CD4-positive, alpha-beta T cell treated with Interleukin-1 beta for 1 hour (primary cell): ENCODE measurements around the gene PRR7.
"Not testable (repeated sequence)": the region's sequence is repeated elsewhere in the genome, so short reads cannot be mapped to it uniquely, and the experiment has no call there.

Experiments used
- DNase-seq, 2 donors: peaks; one replicate each; pipeline ENCODE4 v3.0.0-alpha.2; 2020 to 2022

Gene PRR7, protein sequence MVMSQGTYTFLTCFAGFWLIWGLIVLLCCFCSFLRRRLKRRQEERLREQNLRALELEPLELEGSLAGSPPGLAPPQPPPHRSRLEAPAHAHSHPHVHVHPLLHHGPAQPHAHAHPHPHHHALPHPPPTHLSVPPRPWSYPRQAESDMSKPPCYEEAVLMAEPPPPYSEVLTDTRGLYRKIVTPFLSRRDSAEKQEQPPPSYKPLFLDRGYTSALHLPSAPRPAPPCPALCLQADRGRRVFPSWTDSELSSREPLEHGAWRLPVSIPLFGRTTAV

DNA sequence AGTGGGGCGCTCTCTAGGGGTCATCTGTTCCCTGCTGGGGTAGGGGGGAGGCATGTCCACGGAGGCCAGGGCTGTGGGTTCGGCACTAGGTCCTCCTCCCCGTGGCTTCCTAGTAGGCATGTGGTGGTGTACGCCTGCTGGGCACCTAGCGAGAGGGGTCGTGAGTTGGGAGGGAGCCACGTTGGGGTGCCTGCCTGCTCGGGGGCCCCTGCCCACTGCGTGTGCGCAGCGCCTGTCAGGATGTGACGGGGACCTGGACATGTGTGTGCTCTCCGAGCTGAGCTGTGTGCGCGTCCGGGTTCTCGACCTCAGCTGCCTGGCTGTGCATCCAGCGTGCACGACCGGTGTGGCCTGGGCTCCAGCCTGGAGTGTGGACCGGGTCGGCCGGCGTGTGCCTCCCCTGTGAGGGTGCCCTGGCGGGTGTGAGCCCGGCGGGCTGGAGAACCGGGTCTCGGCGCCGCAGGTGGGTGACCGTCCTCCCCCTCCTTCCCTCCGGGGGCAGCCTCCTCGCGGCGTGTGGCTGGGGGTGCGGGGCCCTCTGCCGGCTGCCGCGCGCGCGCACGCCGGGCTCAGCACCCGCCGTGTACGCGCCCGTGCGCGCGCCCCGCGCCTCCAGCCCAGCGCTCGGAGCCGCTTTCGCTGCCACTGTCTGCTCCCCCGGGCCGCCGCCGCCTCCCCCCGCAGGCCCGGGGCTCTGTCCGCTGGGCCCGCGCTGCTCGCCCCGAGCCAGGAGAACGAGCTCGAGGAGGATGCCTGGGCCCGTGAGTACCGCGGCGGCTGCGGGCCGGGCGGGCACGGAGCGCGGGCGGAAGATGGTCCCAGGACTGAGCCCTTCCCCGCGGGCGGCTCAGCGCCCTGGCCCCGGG, at the start of gene PRR7:
PRR7 (plus strand) TSS at position 615 of the 866 bp plus-strand sequence. CDS start 8,254 bp downstream, outside the sequence.
- peak; percentile 79 to 81 for DNase-seq

DNA sequence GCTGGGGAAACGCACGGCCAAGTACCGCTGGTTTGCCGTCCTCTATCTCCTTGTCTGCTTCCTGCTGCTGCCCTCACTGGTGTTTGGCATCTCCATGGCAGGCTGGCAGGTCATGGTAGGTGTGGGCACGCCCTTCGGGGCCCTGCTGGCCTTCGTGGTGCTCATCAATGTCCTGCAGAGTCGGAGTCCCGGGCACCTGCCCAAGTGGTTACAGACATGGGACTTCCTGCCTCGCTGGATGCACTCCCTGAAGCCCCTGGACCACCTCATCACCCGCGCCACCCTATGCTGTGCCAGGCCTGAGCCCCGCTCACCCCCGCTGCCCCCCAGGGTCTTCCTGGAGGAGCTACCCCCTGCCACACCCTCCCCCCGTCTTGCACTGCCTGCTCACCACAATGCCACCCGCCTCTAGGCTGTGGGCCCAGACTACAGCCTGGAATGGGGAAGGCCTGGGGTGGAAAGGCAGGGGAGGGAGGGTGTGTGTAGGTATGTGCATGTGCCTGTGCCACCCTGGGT, 48.7 kb upstream of the PRR7 start:
- no peak for DNase-seq

DNA sequence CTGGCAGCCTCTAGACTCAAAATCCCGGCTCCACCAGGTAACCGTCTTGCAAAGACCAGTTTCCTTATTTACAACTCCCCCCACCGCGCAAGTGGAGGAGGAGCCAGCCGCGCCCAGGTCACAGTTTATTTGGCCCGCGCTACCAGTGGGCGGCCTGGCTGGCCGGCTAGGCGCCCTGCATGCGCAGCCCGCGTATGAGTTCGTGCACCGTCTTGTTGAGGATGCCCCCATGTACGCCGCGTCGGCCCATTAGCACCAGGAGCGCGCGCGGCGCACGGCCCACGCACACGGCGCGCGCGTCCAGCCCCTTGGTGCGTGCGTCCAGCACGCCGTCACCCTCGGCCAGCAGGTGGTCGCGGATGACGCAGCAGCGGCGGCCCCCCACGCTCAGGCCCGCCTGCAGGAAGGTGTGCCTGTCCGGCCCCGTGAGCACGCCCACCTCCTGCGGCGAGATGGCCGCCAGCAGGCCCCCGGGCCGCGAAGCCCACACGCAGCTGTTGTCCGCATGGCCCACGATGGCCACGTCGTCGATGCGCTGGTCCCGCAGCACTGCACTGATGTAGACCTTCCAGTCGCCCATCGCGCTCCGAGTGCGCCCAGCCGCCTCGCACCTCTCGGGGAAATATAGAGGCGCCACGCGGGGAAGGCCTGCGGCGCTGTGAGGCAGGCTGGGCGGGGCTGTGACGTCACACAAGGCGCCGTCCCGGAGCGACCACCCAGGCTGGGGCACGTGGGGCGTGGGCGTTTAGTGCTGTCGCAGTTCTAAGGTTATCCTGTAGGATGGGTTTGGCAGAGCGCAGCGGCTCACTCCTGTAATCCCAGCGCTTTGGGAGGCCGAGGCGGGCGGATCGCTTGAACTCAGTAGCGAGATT, 46.4 kb upstream of the PRR7 start, which contains the start of gene PFN3:
PFN3 (minus strand) TSS at position 665 of the 872 bp plus-strand sequence; CDS start at position 580, 85 bp downstream.
- no peak for DNase-seq

DNA sequence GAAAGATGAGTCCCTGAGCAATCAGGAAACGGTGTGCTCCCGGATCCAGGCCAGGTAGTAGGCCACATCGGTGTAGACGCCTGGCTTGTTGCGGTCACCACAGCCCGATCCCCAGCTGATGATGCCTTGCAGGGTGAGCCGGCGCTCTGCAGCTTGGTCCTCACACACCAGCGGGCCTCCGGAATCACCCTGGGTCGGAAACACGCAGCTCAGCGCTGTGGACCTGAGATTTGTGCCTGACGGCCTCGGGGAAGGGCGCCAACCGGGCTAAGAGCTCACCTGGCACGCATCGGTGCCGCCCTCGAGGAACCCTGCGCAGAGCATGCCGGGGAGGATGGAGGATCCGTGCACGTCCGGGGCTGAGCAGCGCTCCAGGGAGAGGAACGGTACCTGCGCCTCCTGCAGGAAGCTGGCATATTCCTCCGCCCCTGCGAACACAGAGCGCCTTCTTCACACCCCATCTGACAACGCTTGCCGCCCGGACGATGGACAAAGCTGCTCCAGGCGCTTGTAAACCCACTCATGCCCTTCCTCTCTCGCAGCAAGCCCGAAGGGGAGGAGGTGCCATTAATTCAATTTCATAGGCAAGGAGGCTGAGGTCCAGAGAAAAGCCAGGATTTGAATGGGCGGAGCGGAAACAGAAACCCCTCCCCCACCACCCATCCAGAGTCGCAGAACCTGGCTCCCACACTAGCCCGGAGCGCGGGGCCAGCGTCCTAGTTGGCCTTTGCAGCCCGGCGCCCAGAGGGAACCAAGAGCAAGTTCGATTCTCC, 44.2 kb upstream of the PRR7 start:
- peak; percentile 68 to 74 for DNase-seq

DNA sequence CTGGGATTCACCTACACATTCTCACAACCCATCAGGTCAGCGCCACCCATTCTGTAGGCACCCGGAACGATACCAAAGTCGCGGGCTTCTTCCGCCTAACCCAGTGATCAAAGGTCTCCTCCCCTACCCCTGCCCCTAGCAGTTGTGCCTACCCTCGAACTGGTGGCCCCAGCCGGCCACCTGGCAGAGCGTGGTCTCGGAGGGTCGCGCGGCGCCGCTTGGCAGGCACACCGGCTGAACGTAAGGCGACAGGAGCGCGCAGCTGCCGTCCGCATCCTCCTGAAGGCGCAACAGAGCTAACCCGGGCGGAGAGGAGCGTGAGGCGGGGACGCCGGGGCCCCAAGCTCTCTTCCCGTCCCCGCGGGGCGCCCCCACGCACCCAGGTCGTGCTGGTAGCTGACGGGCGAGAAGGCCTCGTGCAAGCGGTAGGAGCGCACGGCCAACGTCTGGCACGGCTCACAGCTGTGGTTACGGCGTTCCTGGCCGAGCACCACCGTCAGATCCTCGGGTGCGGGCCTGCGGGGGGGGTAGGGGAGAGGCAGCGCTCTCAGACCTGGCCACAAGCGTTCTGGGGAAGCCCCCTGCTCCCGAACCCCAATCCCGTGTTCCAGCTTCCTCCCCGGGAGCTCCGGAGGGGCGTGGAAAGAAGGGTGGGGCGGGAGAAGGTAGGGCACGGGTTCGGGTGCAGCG, 43.4 kb upstream of the PRR7 start:
- peak; percentile 63 to 65 for DNase-seq

DNA sequence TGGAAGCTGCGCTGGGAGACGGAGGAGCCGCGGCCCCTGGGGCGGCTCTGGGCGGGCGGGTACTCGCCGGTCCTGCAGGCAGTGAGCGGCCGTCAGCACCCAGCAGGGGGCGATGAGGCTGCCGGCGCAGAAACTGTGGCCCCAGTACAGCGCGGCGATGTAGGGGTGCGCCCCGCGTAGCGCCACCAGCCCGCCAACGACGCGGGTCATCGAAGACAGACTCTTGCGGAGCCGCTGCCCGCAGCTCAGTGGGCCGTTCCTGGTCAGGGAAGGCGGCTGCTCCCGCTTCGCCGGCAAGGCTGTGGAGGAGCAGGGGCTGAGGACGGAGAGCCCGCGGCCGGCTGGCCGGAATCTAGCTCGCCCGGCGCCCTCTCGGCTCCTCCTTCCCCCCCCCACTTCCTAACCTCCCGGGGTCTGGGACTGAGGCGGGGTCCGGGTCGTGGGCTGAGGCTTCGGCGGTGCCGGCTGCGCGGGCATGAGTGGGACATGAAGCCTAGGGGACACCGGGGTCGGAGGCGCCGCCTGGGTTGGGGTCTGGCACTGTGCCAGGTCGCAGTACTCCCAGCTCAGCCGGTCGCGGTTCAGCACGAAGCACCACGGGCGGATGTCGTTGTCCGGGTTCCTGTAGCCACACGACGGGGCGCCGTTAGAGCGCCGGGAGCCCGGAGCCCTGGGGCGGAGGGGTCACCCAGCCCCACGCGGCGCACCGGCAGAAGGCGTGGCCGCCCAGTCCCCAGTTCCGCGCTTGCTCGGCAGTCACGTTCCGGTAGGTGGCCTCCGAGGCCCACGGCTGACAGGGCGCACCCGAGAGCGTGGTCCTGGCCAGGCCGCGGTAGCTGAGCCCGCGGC, 42.6 kb upstream of the PRR7 start:
- DNase-seq: peak; percentile 90 to 91

DNA sequence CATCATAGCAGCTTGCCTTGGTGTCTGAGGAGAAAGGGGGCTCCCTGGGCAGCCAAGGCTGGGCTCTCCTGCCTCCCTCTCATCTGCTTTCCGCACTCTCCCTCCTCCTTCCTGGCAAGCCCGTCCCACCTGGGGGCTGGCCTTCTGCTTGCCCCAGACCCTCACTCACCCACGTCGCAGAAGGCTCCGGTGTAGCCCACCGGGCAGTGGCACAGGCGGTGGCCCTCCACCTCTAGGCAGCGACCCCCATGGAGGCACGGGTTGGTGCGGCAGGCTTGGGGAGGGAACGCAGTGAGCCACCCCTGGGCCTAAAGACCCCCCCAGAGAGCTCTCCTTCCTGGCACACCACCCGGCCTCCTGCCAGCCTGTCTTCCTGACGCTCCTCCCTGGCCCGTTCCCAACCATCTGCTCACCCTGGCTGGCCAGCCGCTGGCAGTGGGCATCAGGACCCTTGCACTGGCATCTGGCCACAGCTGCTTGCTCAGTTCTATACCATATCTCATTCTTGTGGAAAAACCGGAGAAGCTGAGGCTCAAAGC, 41.9 kb upstream of the PRR7 start:
- no peak for DNase-seq

DNA sequence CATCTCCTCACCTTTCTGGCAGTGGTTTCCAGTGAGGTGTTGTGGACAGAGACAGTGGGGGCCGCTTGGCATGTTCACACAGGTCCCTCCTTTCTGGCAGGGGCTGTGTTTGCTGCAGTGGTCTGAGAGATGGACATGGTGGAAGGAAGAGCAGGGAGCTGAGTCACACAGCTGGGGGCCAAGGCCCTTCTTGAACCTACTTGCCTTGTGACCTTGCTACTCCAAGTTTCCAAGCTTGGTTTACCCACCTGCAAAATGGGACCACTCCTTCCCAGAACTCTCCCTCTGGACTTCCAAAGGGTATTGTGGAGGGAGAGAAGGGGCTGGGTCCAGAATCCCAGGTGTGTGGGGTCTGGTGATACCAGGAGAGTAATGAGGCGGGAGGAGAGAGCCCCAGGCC, 41.3 kb upstream of the PRR7 start:
- DNase-seq: no peak

DNA sequence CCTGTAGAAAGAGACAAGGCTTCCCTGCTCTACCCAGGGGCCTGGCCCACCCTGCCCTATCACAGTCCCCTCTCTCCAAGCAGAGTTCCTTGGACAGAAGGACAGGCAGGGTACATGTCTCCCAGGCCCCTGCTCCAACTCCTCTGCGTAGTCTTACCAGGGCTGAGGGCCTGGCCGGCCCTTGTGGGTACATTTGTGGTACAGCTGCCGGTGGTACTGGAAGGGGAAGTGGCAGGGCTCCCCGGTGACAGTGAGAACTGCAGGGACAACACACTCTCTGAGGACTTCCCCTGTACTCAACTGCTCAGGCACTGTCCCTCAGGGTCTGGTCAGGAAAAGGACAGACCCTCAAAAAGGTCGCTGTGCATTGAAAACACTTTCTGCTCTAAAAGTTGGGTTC, 40.8 kb upstream of the PRR7 start:
- peak; percentile 27 to 73 for DNase-seq

DNA sequence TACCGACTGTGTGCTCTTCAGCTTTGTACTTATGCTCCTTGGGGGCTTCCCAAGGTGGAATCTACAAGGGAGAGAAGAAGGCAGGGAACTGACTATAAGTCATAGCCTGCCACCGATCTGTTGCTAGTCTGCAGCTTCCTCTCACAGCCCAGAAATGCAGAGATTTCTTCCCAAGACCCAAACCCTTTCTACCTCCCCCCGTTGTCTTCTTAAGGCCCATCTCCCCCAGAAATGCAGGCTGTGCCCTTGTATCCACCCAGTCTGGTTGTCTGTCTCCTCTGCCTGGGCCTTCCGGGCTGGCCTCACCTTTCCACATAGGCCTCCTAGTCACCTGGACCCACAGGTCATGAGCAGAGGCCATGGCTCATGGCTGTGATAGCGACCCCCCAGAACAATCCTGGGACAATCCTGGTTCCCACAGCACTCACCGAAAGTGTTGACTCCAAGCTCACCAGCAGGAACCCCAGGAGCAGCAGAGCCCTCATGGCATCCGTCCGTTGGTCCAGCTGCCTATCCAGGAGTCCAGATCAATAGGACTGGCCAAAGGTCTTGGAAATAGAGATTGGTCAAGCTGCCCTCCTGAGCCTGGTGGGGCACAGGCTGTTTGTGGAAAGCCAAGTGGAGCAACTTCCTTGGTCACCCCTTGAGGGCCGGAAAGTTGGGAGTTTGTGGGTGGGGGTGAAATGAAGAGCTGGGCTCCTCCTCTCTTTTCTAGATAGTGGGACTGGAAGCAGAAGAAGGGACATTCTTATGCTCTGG, 37.4 kb upstream of the PRR7 start, which contains the start of gene F12:
F12 (minus strand) TSS at position 522 of the 759 bp plus-strand sequence; CDS start at position 485, 37 bp downstream.
- DNase-seq: no peak

DNA sequence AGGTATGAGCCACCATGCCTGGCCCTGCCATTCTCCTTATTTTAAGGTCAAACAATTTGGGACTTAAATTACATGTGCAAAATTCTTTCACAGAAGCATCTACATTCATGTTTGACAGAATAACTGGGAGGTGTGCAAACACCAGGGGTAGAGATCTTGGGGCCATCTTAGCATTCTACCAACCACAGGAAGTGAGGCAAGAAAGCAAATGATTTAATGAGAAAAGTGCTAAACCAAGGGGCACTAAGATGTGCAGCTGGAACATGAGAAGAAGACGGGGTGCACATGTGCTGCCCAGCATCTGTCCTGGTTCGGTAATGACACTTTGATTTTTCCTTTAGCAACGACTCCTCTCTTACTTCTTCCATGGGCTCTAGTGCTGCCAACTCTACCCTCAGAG, 36.0 kb upstream of the PRR7 start:
- no peak for DNase-seq

DNA sequence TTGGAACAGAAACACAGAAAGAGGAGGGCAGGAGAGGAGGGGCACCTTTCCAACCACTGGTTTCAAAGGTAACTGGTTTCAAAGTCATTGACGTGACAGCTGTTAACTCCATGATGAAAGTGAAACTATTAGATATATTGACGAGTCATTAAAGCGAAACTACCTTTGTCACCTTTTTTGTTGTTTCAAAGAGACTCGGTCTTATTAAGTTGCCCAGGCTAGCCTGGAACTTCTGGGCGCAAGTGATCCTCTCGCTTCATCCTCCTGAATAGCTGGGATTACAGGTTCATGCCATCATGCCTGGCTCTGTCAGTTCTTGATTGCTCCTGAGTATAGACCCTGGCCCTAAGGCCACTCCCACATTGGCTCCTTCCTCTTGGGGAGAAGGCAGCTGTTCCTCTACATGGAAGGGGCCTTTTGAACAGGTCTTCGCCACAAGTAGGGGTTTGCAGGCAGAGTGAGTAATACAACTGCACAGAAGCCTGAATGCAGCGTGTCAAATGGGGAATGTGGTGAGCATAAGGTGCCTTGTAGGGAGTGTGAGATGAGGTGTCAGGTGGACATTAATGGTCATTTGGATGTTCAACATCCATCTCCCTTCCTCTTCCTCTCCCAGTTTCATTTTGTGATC, 33.9 kb upstream of the PRR7 start:
- peak in 1 of 2 donors; percentile 72 for DNase-seq

DNA sequence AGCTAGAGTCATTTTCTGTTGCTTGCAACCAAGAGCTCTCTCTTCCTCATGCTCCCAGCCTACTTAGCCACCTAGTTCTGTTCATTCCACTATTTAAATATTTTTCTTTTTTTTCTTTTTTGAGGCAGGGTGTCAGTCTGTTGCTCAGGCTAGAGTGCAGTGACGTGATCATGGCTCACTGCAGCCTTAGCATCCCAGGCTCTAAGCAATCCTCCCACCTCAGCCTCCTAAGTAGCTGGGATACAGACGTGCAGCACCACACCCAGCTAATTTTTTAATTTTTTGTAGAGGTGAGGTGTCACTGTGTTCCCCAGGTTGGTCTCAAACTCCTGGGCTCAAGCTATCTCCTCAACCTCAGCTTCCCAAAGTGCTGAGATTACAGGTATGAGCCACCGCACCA, 32.1 kb upstream of the PRR7 start:
- DNase-seq: no peak

DNA sequence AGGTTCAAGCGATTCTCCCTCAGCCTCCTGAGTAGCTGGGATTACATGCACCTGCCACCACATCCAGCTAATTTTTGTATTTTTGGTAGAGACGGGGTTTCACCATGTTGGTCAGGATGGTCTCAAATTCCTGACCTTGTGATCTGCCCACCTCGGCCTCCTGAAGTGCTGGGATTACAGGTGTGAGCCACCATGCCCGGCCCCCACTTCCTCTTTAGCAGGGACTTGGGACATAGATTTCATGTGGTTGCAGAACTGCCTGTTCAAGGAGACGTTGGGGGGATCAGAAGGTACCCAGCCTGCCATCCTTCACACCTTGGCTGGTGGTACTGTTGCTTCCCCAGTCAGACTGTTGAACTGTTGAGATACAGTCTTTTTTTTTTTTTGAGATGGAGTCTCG, 29.5 kb upstream of the PRR7 start:
- DNase-seq: not testable (repeated sequence)

DNA sequence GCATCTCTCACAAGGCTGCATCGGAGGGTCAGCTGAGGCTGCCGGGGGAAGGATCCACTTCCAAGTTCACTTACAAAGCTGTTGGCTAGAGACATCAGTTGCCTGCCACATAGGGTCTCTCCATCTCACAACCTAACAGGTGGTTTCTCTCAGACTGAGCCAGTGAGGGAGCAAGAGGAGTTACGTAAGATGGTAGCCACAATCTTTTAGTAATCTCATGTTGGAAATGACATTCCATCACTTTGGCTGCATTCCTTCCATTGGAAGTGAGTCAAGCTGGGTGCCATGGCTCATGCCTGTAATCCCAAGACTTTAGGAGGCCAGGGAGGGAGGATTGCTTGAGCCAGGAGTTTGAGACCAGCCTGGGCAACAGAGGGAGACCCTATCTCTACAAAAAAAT, 27.6 kb upstream of the PRR7 start:
- DNase-seq: no peak

DNA sequence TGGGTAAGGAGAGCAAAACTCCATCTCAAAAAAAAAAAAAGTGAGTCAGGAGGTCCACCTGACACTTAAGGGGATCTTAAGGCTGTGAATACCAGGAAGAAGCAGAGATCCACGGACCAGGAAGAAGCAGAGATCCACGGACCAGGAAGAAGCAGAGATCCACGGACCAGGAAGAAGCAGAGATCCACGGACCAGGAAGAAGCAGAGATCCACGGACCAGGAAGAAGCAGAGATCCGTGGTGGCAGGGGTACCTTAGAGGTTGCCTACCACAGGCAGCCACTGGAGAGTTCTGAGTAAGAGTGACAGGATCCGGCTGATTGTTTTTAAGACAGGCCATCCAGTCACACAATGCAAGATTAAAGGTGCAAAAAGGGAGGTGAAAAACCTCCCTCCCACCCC, 26.1 kb upstream of the PRR7 start:
- not testable (repeated sequence) for DNase-seq

DNA sequence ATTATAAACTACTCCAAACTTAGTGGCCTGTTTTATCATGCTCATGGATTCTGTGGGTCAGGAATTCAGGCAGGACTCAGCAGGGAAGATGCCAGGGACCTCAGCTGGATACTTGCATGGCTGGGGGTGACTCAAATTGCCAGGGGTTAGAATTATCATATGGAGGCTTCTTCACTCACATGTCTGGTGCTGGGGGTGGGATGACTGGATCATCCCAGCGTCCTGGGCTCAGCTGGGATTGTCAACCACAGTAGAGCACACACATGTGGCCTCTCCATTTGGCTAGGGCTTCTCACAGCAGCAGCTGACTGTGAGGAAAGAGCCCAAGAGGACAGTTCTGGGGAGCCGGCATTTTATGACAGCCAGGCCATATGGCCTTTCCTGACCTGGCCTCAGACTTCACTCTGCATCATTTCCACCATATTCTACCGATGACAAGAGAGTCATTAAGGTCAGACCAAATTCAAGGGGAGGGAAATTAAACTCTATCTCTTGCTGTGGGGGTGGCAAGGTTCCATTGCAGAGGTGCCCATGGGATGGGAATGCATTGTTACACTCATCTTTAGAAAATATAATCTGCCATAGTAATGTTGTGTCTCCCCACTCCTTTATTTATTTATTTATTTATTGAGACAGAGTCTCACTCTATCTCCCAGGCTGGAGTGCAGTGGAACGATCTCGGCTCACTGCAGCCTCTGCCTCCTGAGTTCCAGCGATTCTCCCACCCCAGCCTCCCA, 25.4 kb upstream of the PRR7 start:
- DNase-seq: no peak

DNA sequence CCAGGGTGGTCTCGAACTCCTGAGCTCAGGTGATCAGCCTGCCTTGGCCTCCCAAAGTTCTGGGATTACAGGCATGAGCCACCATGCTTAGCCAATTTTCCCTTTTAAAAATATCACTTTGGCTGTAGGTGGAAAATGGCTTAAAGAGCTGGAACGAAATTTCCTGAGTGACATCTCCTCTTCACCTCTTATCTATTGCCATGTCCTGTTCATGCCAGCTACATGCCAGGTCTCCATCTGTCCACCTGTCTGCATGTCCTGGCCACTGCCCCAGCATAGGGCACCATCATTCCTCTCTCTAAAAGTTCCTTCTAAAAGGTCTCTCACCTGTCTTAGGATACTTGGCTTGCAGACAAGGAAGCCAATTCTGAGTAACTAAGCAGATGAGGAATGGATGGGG, 22.9 kb upstream of the PRR7 start:
- no peak for DNase-seq
